Activated naive CD4-positive, alpha-beta T cell treated with anti-CD3 and anti-CD28 coated beads, Interleukin-2, amount 50 U/mL, for 24 hours (primary cell): ENCODE measurements around the gene AGTPBP1.
"Not testable (repeated sequence)": the region's sequence is repeated elsewhere in the genome, so short reads cannot be mapped to it uniquely, and the experiment has no call there.

Experiments
- H3K27ac Mint-ChIP-seq: one replicate; pipeline ENCODE4 v1.8.0; 2021; ENCODE audit warnings: mild to moderate bottlenecking, mixed read lengths
- H3K27me3 Mint-ChIP-seq: one replicate; pipeline ENCODE4 v1.8.0; 2021; ENCODE audit warnings: mixed read lengths
- H3K36me3 Mint-ChIP-seq: one replicate; pipeline ENCODE4 v1.8.0; 2021; ENCODE audit warnings: mixed read lengths
- H3K4me1 Mint-ChIP-seq: one replicate; pipeline ENCODE4 v1.8.0; 2021; ENCODE audit warnings: mixed read lengths
- H3K4me3 Mint-ChIP-seq: one replicate; pipeline ENCODE4 v1.8.0; 2021; ENCODE audit warnings: mild to moderate bottlenecking, mixed read lengths
- H3K9me3 Mint-ChIP-seq: one replicate; pipeline ENCODE4 v1.8.0; 2021; ENCODE audit warnings: mixed read lengths

AGTPBP1 gene

DNA sequence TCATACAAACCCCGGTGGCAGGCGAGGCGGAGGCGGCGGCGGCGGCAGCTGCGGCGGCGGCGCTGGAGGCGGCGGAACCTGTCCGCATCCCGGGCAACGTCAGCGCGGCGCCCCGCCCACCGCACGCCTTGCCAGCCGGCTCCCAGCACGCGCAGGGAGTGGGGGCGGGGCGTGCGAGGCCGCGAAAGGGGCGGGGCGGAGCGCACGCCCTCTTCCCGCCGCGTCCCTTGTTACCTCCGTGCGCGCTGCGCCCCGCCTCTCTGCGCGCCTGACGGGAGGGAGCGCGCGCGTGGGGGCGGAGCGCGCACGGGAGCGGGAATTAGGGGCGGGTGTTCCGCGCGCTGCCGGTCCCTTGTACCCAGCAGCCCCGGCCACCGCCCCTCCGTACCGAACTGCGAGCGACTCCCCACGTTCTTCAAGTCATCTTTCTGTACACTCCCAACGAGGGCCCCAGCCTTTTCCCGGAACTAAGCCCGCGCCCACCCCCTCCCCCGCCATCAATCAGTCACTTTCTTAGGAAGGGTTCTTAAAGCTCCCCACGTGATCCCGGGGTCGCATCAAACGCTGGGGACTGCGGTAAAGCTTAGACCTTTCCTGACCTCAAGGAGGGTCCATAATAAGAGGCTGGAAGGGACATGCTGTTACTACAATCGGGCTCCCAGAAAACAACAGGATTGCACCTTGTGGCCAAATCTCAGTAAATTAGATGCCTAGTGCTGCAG lies at the start of gene AGTPBP1:
Gene AGTPBP1 (minus strand): TSS at position 80 of the 722 bp plus-strand sequence. CDS start 29,421 bp downstream, outside the sequence.
- Mint-ChIP-seq H3K36me3 (no peaks in the 10 kb centered on the region), H3K4me1 (peaks cover 37% of the 10 kb centered on the region), H3K4me3 (peak within 1 kb of the TSS; percentile 97), H3K9me3 (no peaks in the 10 kb centered on the region), H3K27ac (peak within 1 kb of the TSS; percentile 96), H3K27me3 (no peaks in the 10 kb centered on the region)

DNA sequence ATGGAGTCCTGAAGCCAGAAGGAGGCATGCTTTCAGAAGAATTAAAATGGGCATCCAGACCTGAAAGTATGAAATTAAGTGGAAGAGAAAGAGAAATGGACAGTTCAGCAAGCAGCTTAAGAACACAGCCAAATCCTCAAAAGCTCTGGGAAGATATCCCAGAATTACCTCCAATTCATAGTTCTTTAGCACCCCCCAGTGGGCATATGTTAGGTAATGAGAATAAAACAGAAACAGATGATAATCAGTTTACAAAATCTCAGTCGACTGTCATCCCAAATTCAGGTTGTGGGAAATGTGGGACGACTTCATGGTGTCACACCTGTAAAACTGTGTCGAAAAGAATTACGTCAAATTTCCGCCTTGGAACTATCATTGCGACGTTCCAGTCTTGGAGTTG lies 44.4 kb upstream of the AGTPBP1 start:
- not testable (repeated sequence) for H3K27me3 Mint-ChIP-seq, H3K4me1 Mint-ChIP-seq, H3K9me3 Mint-ChIP-seq, H3K4me3 Mint-ChIP-seq, H3K27ac Mint-ChIP-seq, H3K36me3 Mint-ChIP-seq

DNA sequence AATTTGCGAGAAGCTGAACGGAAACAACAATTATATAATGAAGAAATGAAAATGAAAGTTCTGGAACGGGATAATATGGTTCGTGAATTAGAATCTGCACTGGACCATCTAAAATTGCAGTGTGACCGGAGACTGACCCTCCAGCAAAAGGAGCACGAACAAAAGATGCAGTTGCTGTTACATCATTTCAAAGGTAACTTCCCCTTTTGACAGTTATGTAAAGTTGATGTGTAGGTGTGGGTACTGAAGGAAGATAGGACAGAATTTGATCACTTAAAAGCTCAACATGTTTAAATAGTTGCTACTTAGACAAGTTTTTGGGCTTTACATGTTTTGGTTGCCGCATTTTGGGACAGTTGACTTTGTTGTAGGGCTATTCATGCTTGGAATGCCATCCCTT lies 32.1 kb upstream of the AGTPBP1 start:
- not testable (repeated sequence) for H3K27ac Mint-ChIP-seq, H3K4me3 Mint-ChIP-seq, H3K27me3 Mint-ChIP-seq, H3K4me1 Mint-ChIP-seq, H3K36me3 Mint-ChIP-seq, H3K9me3 Mint-ChIP-seq

DNA sequence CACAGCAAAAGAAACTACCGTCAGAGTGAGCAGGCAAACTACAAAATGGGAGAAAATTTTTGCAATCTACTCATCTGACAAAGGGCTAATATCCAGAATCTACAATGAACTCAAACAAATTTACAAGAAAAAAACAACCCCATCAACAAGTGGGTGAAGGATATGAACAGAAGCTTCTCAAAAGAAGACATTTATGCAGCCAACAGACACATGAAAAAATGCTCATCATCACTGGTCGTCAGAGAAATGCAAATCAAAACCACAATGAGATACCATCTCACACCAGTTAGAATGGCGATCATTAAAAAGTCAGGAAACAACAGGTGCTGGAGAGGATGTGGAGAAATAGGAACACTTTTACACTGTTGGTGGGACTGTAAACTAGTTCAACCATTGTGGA lies 20.0 kb upstream of the AGTPBP1 start:
- H3K27me3 Mint-ChIP-seq, result not testable (repeated sequence)

GRCh38 chr9:85757716-85758115 lies 16.0 kb upstream of the AGTPBP1 start:
- not testable (repeated sequence) for H3K4me3 Mint-ChIP-seq, H3K36me3 Mint-ChIP-seq

More for the DNA sequence above, 20.0 kb upstream of the AGTPBP1 start:
- H3K36me3 Mint-ChIP-seq, H3K27ac Mint-ChIP-seq, H3K4me1 Mint-ChIP-seq, H3K9me3 Mint-ChIP-seq, H3K4me3 Mint-ChIP-seq: not testable (repeated sequence)

GRCh38 chr9:85756216-85756615 lies 14.5 kb upstream of the AGTPBP1 start:
- not testable (repeated sequence) for H3K36me3 Mint-ChIP-seq, H3K27ac Mint-ChIP-seq, H3K4me3 Mint-ChIP-seq, H3K27me3 Mint-ChIP-seq, H3K9me3 Mint-ChIP-seq, H3K4me1 Mint-ChIP-seq

More at GRCh38 chr9:85757716-85758115, 16.0 kb upstream of the AGTPBP1 start:
- not testable (repeated sequence) for H3K9me3 Mint-ChIP-seq, H3K4me1 Mint-ChIP-seq, H3K27me3 Mint-ChIP-seq, H3K27ac Mint-ChIP-seq

GRCh38 chr9:85746309-85746708 lies 4.6 kb upstream of the AGTPBP1 start:
- peaks cover 15% of the 10 kb centered on the region for H3K4me1 Mint-ChIP-seq
- H3K36me3 Mint-ChIP-seq, result no peaks in the 10 kb centered on the region
- no peaks in the 10 kb centered on the region for H3K9me3 Mint-ChIP-seq
- H3K27ac Mint-ChIP-seq, result no peak overlapping the region
- no peaks in the 10 kb centered on the region for H3K27me3 Mint-ChIP-seq
- H3K4me3 Mint-ChIP-seq, result no peak overlapping the region

DNA sequence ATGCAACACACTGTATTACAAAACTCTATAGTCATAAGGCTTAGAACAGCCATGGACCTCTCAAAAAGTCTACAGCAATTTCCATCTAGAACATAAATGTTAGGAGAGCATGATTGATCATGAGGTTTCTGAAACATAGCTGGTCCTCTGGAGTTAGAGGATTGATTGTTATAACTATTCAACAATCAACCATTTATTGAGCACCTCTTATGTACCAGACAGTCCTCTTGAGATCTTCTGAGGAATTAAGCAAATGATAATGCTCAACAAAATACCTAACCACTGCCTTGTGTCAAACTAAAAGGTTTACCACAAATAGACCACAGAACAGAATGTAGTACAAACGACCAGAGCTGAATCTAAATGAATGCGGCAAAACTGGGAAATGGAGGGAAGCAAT lies 3.4 kb upstream of the AGTPBP1 start:
- no peaks in the 10 kb centered on the region for H3K27me3 Mint-ChIP-seq
- peaks cover 22% of the 10 kb centered on the region for H3K4me1 Mint-ChIP-seq
- H3K4me3 Mint-ChIP-seq, result no peak overlapping the region
- H3K9me3 Mint-ChIP-seq, result no peaks in the 10 kb centered on the region
- H3K27ac Mint-ChIP-seq, result no peak overlapping the region
- no peaks in the 10 kb centered on the region for H3K36me3 Mint-ChIP-seq

GRCh38 chr9:85744480-85744879 lies 2.7 kb upstream of the AGTPBP1 start:
- Mint-ChIP-seq H3K4me3 (no peak overlapping the region), H3K27ac (no peak overlapping the region), H3K9me3 (no peaks in the 10 kb centered on the region), H3K36me3 (no peaks in the 10 kb centered on the region), H3K27me3 (no peaks in the 10 kb centered on the region), H3K4me1 (peaks cover 25% of the 10 kb centered on the region)

DNA sequence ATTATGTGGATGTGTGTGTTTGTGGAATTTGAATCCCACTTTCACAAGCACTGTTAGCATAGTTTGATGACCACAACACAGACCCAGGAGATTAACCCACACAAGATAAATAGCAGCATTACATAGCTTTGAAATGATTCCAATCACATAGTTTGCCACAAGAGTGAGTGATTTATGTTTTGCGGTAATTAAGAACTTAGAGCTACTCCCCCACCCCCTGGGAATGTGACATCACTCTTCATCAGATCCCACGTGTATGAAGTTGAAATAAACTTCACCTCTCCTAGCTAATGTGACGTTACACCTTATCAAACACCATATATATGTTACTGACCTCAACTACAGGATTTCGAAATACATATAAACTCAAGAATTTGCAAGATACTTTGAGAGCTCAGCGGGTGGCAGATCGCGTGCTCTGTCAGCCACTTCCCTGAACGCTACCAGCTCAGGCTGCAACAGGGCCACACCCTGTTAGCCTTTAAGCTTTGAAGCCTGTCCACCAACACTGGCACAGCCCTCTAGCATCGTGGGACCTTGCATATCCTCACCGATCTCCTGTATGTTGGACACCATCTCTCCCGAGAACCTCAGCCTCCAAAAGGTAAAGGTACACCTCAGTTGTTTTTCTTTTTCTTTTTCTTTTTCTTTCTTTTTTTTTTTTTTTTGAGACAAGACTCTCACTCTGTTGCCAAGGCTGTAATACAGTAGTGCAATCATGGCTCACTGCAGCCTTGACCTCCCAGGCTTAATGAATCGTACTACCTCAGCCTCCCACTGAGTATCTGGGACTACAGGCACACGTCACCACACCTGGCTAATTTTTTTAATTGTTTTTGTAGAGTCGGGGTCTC lies 1.7 kb upstream of the AGTPBP1 start:
- Mint-ChIP-seq H3K9me3 (no peaks in the 10 kb centered on the region), H3K4me1 (peaks cover 33% of the 10 kb centered on the region), H3K36me3 (no peaks in the 10 kb centered on the region), H3K4me3 (peak overlapping the region; percentile 56), H3K27ac (no peak overlapping the region), H3K27me3 (no peaks in the 10 kb centered on the region)

DNA sequence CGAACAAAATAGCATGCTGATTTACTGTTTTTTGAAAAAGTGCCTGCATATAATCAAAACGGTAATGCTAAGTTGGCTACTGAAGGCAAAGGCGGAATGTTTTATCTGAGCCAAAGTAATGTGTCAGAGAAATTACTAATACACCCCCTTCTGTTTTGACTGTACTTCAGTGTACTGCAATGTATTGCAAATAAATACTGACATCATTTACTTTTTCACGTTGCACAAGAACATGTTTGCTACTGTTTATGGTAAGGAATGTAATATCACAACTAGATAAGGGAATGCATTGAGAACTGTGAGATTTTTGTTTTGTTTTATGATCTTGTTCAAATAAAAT lies 813 bp upstream of the AGTPBP1 start:
- H3K4me3 Mint-ChIP-seq, result peak overlapping the region; percentile 89
- no peaks in the 10 kb centered on the region for H3K27me3 Mint-ChIP-seq
- H3K27ac Mint-ChIP-seq, result peak overlapping the region; percentile 90
- peaks cover 37% of the 10 kb centered on the region for H3K4me1 Mint-ChIP-seq
- H3K9me3 Mint-ChIP-seq, result no peaks in the 10 kb centered on the region
- H3K36me3 Mint-ChIP-seq, result no peaks in the 10 kb centered on the region

- Mint-ChIP-seq H3K4me3 (peak overlapping the region; percentile 97), H3K27ac (peak overlapping the region; percentile 96), H3K27me3 (no peaks in the 10 kb centered on the region), H3K4me1 (peaks cover 36% of the 10 kb centered on the region), H3K36me3 (no peaks in the 10 kb centered on the region), H3K9me3 (no peaks in the 10 kb centered on the region)
Measured at GRCh38 chr9:85741095-85741874, 469 bp downstream of the AGTPBP1 start.

- Mint-ChIP-seq H3K27me3 (no peaks in the 10 kb centered on the region), H3K4me1 (peaks cover 33% of the 10 kb centered on the region), H3K36me3 (no peaks in the 10 kb centered on the region), H3K4me3 (peak overlapping the region; percentile 97), H3K27ac (peak overlapping the region; percentile 96), H3K9me3 (no peaks in the 10 kb centered on the region)
Measured at GRCh38 chr9:85740787-85741094, 1.0 kb downstream of the AGTPBP1 start.

GRCh38 chr9:85738509-85738908 lies 3.2 kb downstream of the AGTPBP1 start:
- Mint-ChIP-seq H3K36me3 (peaks cover 2% of the 10 kb centered on the region), H3K4me1 (peaks cover 48% of the 10 kb centered on the region)

GRCh38 chr9:85737671-85738070 lies 4.1 kb downstream of the AGTPBP1 start:
- H3K27me3 Mint-ChIP-seq, result no peaks in the 10 kb centered on the region
- no peak overlapping the region for H3K4me3 Mint-ChIP-seq
- peaks cover 7% of the 10 kb centered on the region for H3K36me3 Mint-ChIP-seq
- no peaks in the 10 kb centered on the region for H3K9me3 Mint-ChIP-seq
- H3K27ac Mint-ChIP-seq, result no peak overlapping the region
- H3K4me1 Mint-ChIP-seq, result peaks cover 51% of the 10 kb centered on the region

More at GRCh38 chr9:85738509-85738908, 3.2 kb downstream of the AGTPBP1 start:
- no peaks in the 10 kb centered on the region for H3K9me3 Mint-ChIP-seq
- no peak overlapping the region for H3K4me3 Mint-ChIP-seq
- no peak overlapping the region for H3K27ac Mint-ChIP-seq
- H3K27me3 Mint-ChIP-seq, result no peaks in the 10 kb centered on the region
